IPS-11a (cell line): ENCODE measurements around the gene WASF3.

ENCODE experiments used
- H3K4me3 ChIP-seq: one replicate; pipeline ENCODE4 v1.5.1; 2013; ENCODE audit warnings: low read depth, low read length, control low read depth

Gene WASF3, protein sequence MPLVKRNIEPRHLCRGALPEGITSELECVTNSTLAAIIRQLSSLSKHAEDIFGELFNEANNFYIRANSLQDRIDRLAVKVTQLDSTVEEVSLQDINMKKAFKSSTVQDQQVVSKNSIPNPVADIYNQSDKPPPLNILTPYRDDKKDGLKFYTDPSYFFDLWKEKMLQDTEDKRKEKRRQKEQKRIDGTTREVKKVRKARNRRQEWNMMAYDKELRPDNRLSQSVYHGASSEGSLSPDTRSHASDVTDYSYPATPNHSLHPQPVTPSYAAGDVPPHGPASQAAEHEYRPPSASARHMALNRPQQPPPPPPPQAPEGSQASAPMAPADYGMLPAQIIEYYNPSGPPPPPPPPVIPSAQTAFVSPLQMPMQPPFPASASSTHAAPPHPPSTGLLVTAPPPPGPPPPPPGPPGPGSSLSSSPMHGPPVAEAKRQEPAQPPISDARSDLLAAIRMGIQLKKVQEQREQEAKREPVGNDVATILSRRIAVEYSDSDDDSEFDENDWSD

DNA sequence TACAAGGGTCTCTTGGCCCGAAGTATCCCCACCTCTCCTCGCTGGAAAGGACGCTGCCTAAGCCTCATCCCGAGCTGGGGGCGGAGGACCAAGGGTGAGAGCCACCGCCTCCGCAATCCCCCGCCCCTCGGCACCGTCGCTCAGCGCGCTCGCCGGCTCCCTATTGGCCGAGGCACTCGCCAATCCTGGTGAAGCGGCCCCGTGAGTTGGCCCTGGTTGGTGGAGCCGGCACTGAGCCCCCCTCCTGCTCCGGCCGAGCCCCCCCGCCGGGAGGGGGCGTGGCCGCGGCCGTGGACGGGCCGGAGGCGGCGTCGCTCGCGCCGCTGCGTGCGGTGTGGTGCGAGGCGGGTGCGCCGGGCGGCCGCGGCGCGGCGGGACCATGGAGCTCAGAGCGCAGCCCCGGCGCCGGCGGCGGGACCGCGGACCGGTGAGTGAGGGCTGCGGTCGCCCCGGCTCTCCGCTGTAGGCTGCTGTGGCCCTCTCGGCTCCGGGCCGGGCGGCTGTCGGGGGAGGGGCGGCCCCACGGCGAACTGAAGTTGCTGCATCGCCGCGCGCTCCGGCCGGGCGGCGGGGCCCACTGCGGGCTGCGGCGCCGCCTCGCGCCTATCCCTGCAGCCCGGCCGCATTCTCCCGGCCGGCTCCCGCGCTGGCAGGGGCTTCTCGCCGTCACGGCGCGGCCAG is at the start of gene WASF3:
TSS of gene WASF3 (plus strand) at position 291 of the 681 bp plus-strand sequence. CDS start 84,588 bp downstream, outside the sequence.
- H3K4me3 ChIP-seq = peak within 1 kb of the TSS; percentile 63

DNA sequence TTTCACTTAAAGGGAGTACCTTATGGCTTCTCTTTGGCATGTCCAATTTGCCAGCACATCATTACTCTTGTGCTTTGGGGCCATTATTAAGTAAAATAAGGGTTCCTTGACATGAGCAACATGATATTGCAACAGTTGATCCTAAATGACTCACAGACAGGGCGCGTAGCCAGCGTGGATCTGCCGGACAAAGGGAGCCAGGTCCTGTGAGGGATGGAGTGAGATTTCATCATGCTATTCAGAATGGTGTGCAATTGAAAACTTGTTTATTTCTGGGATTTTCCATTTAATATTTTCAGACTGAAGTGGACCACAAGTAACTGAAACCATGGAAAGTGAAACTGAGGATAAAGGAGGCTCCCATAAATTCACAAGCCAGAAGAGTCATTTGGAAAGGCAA is 48.6 kb upstream of the WASF3 start:
- H3K4me3 ChIP-seq = no peak overlapping the region

DNA sequence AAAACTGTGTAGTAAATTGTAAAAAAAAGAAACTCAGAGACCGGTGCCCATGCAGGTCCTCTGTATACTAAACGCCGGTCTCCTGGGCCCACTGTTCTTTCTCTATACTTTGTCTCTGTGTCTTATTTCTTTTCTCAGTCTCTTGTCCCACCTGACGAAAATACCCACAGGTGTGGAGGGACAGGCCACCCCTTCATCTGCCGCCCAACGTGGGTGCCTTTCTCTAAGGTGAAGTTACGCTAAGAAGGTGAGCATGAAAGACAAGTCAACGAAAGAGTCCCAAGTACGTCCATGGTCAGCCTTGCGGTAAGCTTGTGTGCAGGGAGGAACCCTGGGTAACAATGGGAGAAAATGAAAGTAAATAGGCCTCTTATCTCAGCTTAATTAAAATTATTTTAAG is 48.0 kb upstream of the WASF3 start:
- H3K4me3 ChIP-seq = no peak overlapping the region

DNA sequence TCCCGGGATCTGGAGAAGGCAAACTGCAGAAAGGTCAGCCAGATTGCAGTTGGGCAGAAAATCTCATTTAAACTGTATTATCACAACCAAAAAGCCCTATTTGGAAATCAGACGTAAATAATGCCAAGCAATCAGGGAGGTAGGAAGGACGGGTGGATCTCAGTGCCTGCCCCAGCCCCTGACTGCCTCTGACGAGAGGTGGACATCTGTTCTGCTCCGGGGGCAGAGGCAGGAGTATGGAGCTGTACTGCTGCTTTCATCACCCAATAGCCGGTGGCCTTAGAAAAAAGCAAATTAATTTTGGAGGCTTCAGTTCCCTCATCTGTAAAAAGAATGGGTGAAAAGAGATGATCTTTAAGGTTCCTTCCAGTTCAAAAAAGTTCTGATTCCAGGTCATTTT is 43.6 kb upstream of the WASF3 start:
- no peak overlapping the region for H3K4me3 ChIP-seq

DNA sequence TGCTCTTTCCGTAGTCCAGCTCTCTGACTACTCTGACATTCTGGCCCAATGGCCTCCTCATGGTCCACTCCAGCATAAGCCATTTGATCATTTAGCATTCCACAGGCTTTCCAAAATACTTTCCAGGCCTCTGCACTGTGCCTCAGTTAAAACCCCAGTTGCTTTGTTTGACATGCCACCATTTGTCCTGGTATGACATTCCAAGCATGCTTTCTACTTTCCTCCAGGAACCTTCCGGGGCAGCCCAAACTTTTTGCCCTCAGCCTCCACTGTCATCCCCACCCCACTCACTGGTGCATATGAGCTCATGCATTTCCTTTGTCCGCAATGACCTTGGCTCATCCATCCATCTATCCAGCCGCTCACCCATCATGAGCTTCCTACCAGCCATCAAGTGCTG is 41.8 kb upstream of the WASF3 start:
- no peak overlapping the region for H3K4me3 ChIP-seq

DNA sequence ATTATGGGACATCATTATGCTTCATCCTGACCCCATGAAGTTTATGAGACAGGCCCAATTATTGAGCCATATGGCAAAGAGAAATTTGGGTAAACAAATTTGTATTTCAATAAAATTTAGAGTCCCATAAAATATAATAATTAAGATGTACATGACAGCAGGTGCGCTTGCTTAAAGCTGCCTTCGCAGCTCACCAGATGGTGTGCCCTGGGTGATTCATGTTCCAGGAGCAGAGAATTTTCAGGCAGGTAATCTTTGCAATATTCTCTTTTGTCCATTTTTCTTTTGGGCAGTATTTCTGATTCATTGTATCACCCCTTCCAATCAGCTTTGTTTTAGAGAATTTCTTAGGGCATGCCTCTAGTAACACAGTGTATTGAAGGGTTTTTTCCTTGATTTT is 39.5 kb upstream of the WASF3 start:
- no peak overlapping the region for H3K4me3 ChIP-seq

DNA sequence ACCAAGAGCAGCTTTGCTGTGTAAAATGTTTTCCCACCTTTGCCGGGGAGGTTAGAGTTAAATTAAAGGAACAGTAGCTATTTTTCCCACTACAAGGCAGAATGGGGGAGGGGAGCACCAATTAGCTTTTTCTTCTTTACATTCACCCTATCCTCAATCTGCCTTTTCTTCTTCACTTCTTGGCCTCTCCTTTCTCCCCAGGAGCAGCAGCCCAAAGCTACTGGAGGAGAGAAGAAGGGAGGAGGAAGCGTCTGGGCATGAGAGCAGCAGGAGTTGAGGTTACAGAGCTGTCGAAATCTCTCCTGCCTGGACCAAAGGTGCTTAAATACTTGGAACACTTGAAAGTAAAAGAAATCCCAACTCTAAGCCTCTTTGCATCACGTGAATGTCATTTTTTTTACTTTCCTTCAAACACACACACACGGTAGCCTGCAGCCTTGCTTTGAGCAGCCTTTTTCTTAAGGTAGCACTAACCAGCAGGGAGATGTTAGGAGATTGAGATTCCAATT is 39.0 kb upstream of the WASF3 start:
- no peak overlapping the region for H3K4me3 ChIP-seq

DNA sequence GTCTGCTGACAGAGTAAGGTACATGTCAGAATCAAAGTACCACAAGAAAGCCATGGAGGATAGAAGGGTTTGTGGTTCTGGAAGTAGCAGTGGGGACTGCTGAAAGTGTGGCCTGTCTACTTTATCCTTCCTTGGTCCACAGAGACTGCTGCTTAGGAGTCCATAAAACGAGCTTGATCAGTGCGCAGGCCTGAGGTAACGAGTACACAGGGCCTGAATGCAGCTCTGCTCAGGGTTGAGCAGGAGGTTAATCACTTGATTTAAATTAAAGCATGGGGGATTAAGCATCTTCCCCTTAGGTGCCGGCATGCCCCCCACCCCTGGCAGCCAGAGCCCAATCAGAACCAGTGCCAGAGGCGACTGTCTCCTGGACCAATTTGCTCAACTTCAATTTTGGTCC is 34.9 kb upstream of the WASF3 start:
- no peak overlapping the region for H3K4me3 ChIP-seq

DNA sequence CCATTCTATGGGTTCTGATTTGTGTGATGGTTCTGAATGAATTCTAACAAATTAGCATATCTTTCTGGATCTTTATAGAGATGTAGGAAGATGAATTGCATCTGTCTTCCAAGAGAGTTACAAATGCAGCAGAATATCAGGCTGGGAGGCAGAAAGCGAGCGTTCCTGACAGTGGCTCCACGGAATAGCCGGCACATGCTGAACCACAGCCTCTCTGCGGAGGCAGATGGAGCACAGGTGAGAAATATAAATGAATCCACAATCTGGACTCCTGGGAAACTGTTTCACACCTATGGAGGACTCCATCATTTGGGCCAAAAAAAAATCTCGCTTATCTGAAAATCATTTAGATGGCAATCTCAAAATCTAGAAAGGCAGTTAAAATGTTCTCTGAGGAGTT is 34.5 kb upstream of the WASF3 start:
- no peak overlapping the region for H3K4me3 ChIP-seq

DNA sequence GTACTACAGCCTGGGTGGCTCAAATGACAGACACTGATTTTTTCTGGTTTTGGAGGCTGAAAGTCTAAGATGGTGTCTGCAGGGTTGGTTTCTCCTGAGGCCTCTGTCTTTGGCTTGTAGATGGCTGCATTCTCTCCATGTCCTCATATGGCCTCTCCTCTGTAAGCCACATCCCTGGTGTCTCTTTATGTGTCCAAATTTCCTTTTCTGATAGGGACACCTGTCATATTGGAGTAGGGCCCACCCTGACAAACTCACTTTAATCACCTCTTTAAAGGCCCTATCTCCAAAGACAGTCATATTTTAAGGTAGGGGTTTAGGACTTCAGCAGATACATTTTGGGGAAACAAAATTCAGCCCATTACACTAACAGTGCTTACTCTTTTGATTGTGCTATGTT is 32.0 kb upstream of the WASF3 start:
- H3K4me3 ChIP-seq = no peak overlapping the region

DNA sequence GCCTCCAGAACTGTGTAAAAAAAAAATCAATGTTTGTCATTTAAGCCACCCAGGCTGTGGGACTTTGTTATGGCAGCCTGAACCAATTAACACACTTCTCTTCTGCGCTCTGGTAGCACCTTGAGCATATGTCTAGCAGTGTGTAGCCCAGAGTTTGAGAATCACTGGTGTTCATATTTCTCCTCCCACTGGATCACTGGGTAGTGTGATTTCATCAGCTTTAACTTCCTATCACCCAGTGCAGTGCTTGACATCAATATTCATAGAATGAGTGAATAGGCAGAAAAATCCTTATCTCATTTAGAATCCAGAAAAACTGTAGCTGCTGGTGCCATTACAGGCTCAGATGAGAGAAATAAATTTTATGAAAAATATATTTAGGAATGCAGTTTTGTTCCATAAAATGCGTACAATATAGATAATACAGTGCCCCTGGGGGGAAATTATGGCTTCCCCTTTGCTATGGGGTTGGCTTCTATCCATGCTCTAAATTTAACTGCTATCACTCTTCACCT is 30.7 kb upstream of the WASF3 start:
- H3K4me3 ChIP-seq = no peak overlapping the region

DNA sequence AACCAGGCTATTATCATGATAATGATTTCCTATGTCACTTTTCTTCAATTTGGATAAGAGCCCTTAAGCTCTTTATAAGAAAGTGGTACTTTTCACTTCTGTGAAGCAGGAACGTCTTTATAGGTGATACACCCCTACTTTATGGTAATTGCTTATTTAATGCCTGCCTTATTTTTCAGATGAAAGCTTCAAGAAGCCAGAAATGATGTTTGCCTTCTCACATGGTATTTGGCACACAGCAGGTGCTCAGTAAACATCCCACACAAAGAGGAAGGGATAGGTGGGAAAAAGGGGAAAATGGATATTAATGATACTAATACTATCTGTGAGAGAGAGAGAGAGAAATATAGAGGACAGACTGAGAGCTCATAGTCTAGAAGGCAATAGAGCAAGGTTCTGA is 29.0 kb upstream of the WASF3 start:
- H3K4me3 ChIP-seq = no peak overlapping the region

DNA sequence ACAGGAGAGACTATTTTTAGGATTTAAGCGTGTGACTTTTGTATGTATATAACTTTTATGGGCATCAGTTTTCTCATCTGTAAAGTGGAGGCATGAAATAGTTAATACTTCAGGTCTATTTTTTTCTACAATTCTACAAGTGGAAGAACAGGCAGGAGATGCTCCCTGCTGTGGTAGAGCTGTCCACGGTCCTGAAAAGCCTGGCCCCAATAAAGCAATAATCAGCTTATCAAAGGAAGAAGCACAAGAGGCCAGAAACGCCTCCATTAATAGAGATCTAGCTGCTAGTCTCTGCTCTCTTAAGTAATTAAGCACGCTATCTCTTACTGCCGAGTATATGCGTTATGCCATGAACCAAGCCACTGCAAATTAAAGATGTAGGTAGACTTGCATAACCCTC is 28.0 kb upstream of the WASF3 start:
- H3K4me3 ChIP-seq = no peak overlapping the region

DNA sequence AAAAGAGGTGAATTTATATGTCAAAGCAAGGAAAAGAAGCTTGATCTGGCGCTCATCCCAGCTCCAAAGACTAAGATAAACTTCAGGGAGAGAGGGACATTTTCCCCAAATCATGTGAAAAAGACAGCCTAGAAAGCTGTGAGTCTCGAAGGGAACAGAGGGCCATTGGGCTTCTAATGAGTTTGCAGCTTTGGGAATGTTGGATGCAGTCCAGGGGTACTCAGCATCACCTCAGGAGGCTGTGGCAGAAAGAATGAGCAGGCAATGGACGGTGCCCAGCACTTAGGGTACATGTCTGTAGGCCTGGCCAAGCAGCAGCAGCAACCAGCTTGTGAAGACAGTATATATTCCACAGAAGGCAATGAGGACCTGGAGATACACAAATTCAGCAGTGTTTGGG is 25.7 kb upstream of the WASF3 start:
- H3K4me3 ChIP-seq = no peak overlapping the region

DNA sequence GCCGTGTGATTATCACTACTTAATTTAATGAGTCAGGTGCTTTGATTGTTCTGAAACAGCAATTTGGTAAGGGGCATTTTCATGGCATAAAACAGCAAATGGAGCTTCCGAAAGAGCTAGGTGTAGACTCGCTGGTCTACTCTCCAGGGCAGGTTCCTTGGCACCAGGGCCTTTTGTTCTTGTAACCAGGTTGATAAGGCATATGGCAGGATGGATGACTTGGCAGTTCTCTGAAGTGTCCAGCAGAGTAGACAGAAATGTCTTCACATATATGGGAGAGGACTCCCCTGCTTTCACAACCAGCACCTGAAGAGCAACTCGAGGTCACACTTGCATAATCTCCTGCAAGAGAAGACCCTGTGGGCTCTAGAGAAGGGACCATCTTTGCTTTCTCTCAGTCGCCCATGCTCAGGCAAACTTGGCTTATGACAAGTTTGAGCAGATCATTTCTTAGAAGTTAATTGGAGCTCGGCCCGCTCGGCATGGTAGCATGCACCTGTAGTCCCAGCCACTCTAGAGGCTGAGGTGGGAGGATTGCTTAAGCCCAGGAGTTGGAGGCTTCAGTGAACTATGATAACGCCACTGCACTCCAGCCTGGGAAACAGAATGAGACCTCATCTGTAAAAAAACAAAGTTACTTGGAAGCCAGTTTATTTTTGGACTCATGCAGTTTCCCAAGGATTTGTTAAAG is 23.3 kb upstream of the WASF3 start:
- H3K4me3 ChIP-seq = no peak overlapping the region

DNA sequence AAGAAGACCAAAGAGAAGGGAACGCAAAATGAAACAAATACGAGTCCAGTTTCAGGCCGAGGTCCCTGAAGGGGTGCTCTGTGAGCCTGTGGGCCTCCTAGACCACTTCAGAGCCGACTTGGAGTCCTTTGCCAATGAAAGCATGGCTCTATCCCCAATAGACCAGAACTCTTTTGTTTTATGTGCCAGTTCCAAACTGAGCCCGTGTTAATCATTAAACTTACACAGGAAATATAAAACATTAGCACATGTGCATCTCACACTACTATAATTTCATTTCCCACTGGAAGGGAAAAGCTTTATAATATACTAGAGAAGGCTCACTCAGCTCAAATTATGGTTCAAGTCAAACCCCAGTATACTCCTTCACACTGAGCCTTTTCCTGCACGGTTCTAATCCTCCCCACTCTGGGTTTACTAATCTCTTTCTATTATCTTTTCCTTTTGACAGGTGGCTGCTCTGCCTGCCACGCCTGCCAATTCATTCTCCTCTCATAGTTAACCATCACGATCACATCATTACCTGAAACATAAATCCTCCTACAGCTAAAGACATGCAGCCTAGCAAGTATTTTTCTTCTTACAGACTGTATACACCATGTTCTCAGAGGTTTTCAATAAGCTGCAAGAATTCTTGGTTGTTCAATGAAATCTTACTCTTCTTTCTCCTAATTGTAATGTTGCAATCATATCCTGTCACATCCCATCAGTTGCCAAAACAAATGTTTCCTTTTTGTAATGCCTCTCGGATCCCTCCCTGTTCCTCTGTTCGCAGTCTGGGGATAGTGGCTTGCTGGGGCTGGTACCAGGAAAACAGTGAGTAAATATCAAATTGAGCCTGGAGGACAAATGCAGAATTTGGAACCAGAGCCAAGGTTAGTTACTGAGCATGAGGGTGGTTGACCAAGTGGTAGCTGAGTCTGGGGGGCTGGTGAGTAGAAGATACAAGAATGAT is 18.8 kb upstream of the WASF3 start:
- H3K4me3 ChIP-seq = no peak overlapping the region

DNA sequence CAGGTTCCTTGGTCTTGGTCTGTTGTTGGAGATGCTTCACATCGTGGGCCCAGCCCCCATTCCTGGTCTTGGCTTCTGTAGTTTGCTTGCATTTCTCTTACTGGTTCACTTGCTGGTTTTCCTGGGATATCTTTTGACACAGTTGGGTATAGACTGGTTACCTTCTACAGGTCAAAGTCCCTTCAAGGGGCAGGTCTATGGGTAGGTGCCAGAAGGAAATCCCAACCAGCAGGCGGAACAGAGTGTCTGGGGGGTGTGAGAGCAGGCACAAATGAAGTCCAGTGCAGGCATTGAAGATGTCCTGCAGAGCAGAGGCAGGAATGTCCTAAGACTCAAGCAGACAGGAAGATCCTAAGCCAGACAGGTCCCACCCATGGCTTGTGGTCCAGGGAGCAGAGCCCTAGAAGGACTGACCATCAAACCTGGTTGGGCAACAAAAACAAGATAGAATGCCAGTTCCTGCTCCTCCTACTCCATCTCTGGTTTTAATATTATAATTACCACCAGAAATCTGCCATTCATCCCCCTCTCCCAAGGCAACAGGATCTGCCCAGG is 17.7 kb upstream of the WASF3 start:
- no peak overlapping the region for H3K4me3 ChIP-seq

DNA sequence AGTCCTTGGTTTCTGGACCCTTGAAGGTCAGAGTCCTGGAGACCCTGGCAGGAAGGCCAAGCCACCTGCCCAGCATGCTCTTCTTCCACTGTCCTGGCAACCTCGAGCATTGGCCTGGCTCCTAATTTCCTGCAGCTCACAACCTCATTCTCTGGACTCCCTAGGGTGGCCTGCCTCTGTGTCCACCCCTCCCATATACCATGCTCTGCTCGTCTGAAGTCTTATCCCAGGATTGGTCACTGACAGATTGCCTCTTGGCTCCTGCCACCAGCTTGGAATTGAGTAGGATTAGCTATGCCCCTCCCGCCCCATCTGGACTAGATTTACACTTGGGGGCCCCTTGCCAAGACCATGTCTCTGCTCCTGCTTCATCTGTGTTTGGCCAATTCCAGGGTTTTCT is 17.1 kb upstream of the WASF3 start:
- no peak overlapping the region for H3K4me3 ChIP-seq

DNA sequence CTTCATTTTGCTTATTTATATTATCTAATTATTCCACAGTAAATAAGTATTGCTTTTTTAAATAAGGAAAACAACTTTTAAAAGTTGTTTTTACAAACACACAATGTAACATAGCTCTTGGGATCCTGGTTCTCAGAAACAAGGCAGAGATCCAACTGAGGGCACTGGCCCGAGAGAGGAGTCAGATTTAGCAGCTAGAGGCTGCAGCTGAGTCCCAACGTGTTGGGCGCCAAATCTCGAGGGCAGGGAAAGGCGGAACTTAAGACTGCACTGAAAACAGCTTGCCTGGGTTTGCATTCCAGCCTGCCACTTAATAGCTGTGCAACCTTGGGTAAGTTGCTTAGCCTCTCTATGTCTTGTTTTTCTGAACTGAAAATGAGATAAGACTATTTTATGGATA is 16.4 kb upstream of the WASF3 start:
- H3K4me3 ChIP-seq = no peak overlapping the region
